ENCODE measurements around the gene UBAP1L. TPM values are rescaled to one million over a fixed set of nuclear protein-coding genes. Genes with fewer than 3 reads are reported as not detected.

UBAP1L gene
- total RNA-seq, 1 donor from 2014 or later: 10.9 TPM

GRCh38 chr15:65087411-65087810, 27.6 kb downstream of the UBAP1L start:
- H3K4me3 Mint-ChIP-seq: no peak overlapping the region
- H3K27ac Mint-ChIP-seq: no peak overlapping the region
- peaks cover 25% of the 10 kb centered on the region for H3K27me3 Mint-ChIP-seq (ENCODE audit: low read depth)
- no peak for TF ChIP-seq CTCF (IDR thresholded peaks at IDR 0.05; ENCODE audit: unreplicated experiment)
- H3K4me1 Mint-ChIP-seq: peaks cover 54% of the 10 kb centered on the region
- no peaks in the 10 kb centered on the region for H3K9me3 Mint-ChIP-seq
- DNase-seq (ENCODE audit: low spot score in 2 of 2, unreplicated experiment in 2 of 2): no peak
- no peaks in the 10 kb centered on the region for H3K36me3 Mint-ChIP-seq

DNA sequence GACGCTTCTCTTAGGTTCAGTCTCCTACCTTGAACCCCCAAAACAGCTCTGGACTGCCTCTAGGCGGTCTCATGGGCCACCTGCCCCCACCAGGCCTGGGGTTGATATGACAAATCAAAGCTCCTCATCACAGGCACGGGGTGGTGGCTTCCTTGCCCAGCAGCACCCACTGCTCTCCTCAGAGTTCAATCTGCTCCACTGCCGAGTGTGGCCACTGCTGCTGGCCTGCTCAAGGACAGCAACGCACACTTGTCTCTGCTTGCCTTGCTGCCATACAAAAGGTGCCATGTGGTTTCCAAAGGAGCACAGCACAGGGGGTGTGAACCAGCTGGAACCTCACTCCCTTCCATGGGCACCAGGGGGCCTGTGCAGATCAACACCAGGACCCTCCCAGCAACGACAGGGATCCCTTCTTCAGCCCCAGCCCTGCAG, 28.3 kb downstream of the UBAP1L start:
- H3K27ac Mint-ChIP-seq: no peak overlapping the region
- H3K4me3 Mint-ChIP-seq: no peak overlapping the region
- H3K9me3 Mint-ChIP-seq: no peaks in the 10 kb centered on the region
- peaks cover 59% of the 10 kb centered on the region for H3K4me1 Mint-ChIP-seq
- peaks cover 27% of the 10 kb centered on the region for H3K27me3 Mint-ChIP-seq (ENCODE audit: low read depth)
- no peaks in the 10 kb centered on the region for H3K36me3 Mint-ChIP-seq
- TF ChIP-seq CTCF (IDR thresholded peaks at IDR 0.05; ENCODE audit: unreplicated experiment): no peak
- no peak for DNase-seq (ENCODE audit: low spot score in 2 of 2, unreplicated experiment in 2 of 2)

GRCh38 chr15:65085990-65086679, 28.9 kb downstream of the UBAP1L start:
- no peak overlapping the region for H3K4me3 Mint-ChIP-seq
- peaks cover 28% of the 10 kb centered on the region for H3K27me3 Mint-ChIP-seq (ENCODE audit: low read depth)
- H3K36me3 Mint-ChIP-seq: no peaks in the 10 kb centered on the region
- DNase-seq (ENCODE audit: low spot score in 2 of 2, unreplicated experiment in 2 of 2): no peak
- no peak for TF ChIP-seq CTCF (IDR thresholded peaks at IDR 0.05; ENCODE audit: unreplicated experiment)
- peaks cover 63% of the 10 kb centered on the region for H3K4me1 Mint-ChIP-seq
- H3K9me3 Mint-ChIP-seq: no peaks in the 10 kb centered on the region
- H3K27ac Mint-ChIP-seq: no peak overlapping the region

GRCh38 chr15:65085207-65085753, 29.7 kb downstream of the UBAP1L start:
- no peak for DNase-seq (ENCODE audit: low spot score in 2 of 2, unreplicated experiment in 2 of 2)
- peaks cover 66% of the 10 kb centered on the region for H3K4me1 Mint-ChIP-seq
- peaks cover 31% of the 10 kb centered on the region for H3K27me3 Mint-ChIP-seq (ENCODE audit: low read depth)
- no peak overlapping the region for H3K4me3 Mint-ChIP-seq
- no peaks in the 10 kb centered on the region for H3K36me3 Mint-ChIP-seq
- no peak for TF ChIP-seq CTCF (IDR thresholded peaks at IDR 0.05; ENCODE audit: unreplicated experiment)
- no peaks in the 10 kb centered on the region for H3K9me3 Mint-ChIP-seq
- H3K27ac Mint-ChIP-seq: no peak overlapping the region

GRCh38 chr15:65084500-65085206, 30.3 kb downstream of the UBAP1L start:
- no peak overlapping the region for H3K27ac Mint-ChIP-seq
- TF ChIP-seq CTCF (IDR thresholded peaks at IDR 0.05; ENCODE audit: unreplicated experiment): no peak
- H3K36me3 Mint-ChIP-seq: no peaks in the 10 kb centered on the region
- no peaks in the 10 kb centered on the region for H3K9me3 Mint-ChIP-seq
- peaks cover 31% of the 10 kb centered on the region for H3K27me3 Mint-ChIP-seq (ENCODE audit: low read depth)
- H3K4me3 Mint-ChIP-seq: no peak overlapping the region
- peaks cover 66% of the 10 kb centered on the region for H3K4me1 Mint-ChIP-seq
- no peak for DNase-seq (ENCODE audit: low spot score in 2 of 2, unreplicated experiment in 2 of 2)
